GM19193 (cell line): ENCODE data around the gene BRAF.

Experiments used
- POLR2A ChIP-seq: IDR thresholded peaks from 4 replicates; pipeline ENCODE4 v1.6.1; 2011; ENCODE audit not compliant: insufficient read depth, insufficient read length; ENCODE audit errors: extremely low read depth

The BRAF gene

GRCh38 chr7:140752533-140752932 is 172.2 kb downstream of the BRAF start:
- no peak for TF ChIP-seq POLR2A

- TF ChIP-seq POLR2A = no peak
Observed at GRCh38 chr7:140746751-140747150, 178.0 kb downstream of the BRAF start.

GRCh38 chr7:140745266-140746058 is 179.3 kb downstream of the BRAF start:
- TF ChIP-seq POLR2A = no peak

GRCh38 chr7:140744005-140744404 is 180.7 kb downstream of the BRAF start:
- no peak for TF ChIP-seq POLR2A

GRCh38 chr7:140738280-140738679 is 186.4 kb downstream of the BRAF start:
- no peak for TF ChIP-seq POLR2A

- no peak for TF ChIP-seq POLR2A
Observed at GRCh38 chr7:140734729-140735128, 190.0 kb downstream of the BRAF start.

- TF ChIP-seq POLR2A = no peak
Observed at GRCh38 chr7:140734096-140734495, 190.6 kb downstream of the BRAF start.

- no peak for TF ChIP-seq POLR2A
Observed at GRCh38 chr7:140732416-140732815, 192.3 kb downstream of the BRAF start.

- no peak for TF ChIP-seq POLR2A
Observed at GRCh38 chr7:140726281-140726680, 198.4 kb downstream of the BRAF start.

GRCh38 chr7:140724706-140725105 is 200.0 kb downstream of the BRAF start:
- no peak for TF ChIP-seq POLR2A

- no peak for TF ChIP-seq POLR2A
Observed at GRCh38 chr7:140723574-140723973, 201.2 kb downstream of the BRAF start.

GRCh38 chr7:140723006-140723405 is 201.7 kb downstream of the BRAF start:
- no peak for TF ChIP-seq POLR2A

GRCh38 chr7:140722254-140722653 is 202.5 kb downstream of the BRAF start:
- no peak for TF ChIP-seq POLR2A

- TF ChIP-seq POLR2A = no peak
Observed at GRCh38 chr7:140719721-140720120, 205.0 kb downstream of the BRAF start.

GRCh38 chr7:140714331-140715040 is 210.2 kb downstream of the BRAF start:
- TF ChIP-seq POLR2A = no peak

- TF ChIP-seq POLR2A = no peak
Observed at GRCh38 chr7:140707132-140707531, 217.6 kb downstream of the BRAF start.
